Measurements from ENCODE around the gene PIN1. TPM values are rescaled to one million over a fixed set of nuclear protein-coding genes. Genes with fewer than 3 reads are reported as not detected.

Gene PIN1
- total RNA-seq, 2 experiments from 2014 or later: 79.9 to 81.4 TPM

DNA sequence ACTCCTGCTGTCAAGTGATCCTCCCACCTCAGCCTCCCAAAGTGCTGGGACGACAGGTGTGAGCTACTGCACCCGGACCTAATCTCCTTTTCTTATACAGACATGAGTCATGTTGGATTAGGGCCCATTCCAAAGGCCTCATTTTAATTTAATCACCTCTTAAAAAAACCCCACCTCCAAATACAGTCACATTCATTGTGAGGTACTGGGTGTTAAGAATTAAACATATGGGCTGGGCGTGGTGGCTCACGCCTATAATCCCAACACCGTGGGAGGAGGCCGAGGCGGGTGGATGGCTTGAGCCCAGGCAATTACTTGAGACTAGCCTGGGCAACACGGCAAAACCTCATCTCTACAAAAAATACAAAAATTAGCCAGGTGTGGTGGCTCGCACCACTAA, 46.6 kb downstream of the PIN1 start:
- H3K9me3 Mint-ChIP-seq: no peaks in the 10 kb centered on the region
- TF ChIP-seq, protein P1, sequence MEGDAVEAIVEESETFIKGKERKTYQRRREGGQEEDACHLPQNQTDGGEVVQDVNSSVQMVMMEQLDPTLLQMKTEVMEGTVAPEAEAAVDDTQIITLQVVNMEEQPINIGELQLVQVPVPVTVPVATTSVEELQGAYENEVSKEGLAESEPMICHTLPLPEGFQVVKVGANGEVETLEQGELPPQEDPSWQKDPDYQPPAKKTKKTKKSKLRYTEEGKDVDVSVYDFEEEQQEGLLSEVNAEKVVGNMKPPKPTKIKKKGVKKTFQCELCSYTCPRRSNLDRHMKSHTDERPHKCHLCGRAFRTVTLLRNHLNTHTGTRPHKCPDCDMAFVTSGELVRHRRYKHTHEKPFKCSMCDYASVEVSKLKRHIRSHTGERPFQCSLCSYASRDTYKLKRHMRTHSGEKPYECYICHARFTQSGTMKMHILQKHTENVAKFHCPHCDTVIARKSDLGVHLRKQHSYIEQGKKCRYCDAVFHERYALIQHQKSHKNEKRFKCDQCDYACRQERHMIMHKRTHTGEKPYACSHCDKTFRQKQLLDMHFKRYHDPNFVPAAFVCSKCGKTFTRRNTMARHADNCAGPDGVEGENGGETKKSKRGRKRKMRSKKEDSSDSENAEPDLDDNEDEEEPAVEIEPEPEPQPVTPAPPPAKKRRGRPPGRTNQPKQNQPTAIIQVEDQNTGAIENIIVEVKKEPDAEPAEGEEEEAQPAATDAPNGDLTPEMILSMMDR (IDR thresholded peaks at IDR 0.05): no peak
- no peak overlapping the region for H3K27ac Mint-ChIP-seq
- DNase-seq (no peak), ATAC-seq (no peak)
- ChIA-PET POLR2A (no interaction called here), CTCF (no interaction called here)
- no peaks in the 10 kb centered on the region for H3K36me3 Mint-ChIP-seq (ENCODE audit: low read depth)
- H3K4me1 Mint-ChIP-seq (ENCODE audit: low read depth): no peaks in the 10 kb centered on the region
- intact Hi-C loops (cut with micrococcal nuclease): no loop called here
- no peaks in the 10 kb centered on the region for H3K27me3 Mint-ChIP-seq
- H3K4me3 Mint-ChIP-seq: no peak overlapping the region

DNA sequence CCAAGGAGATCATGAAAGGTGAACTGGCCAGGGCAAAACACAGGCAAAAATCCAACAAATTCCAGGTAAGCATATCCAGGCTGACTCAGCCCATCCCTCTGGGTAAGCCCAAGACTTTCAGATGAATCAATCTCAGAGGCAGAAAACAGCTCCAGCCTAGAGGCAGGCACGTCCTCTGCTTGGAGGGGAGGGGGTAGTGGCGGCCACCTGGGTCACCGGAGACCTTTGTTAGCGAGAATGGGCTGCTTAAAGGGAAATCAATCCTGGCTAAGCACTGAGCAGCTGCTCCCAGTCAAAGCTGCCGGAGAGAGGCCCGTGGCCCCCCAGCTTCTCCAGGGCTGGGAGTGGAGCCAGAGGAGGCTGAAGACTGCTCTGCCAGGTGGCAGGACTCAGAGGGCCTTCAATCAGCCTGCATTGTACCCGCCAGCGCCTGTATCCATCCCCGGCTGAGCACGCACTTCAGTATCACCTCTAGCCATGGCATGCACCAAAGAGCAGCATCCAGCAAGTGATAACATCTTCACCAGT, 48.2 kb downstream of the PIN1 start:
- no peak for DNase-seq
- no peak overlapping the region for H3K27ac Mint-ChIP-seq
- H3K9me3 Mint-ChIP-seq: no peaks in the 10 kb centered on the region
- ATAC-seq: no peak
- no peak overlapping the region for H3K4me3 Mint-ChIP-seq
- H3K4me1 Mint-ChIP-seq (ENCODE audit: low read depth): no peaks in the 10 kb centered on the region
- ChIA-PET CTCF (no interaction called here), POLR2A (interaction anchor here (1.5 kb wide), 1 partner anchor 21 kb away, joined by 3 read pairs; no protein-coding TSS in a partner anchor)
- intact Hi-C loops (cut with micrococcal nuclease): no loop called here
- H3K27me3 Mint-ChIP-seq: no peaks in the 10 kb centered on the region
- no peaks in the 10 kb centered on the region for H3K36me3 Mint-ChIP-seq (ENCODE audit: low read depth)
- TF ChIP-seq, protein P1 (IDR thresholded peaks at IDR 0.05): no peak

DNA sequence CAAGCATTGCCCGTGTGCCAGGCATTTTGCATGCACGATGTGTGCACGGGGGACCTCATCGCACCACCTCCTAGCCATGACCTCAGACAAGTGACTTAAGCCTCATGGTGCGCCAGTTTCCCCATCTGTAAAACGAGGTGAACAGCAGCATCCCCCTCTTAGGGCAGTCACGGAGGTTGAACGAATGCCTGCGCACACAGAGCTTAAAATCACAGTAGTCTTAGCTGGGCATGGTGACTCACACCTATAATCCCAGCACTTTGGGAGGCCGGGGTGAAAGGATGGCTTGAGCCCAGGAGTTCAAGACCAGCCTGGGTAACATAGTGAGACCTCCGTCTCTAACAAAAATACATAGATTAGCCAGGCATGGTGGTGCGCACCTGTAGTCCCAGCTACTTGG, 48.6 kb downstream of the PIN1 start:
- ChIA-PET POLR2A (interaction anchor here (0.6 to 1.5 kb wide), 2 partner anchors 22 to 63 kb away, joined by 3 read pairs; no protein-coding TSS in a partner anchor), CTCF (interaction anchor here (1.3 kb wide), 1 partner anchor 144 kb away, joined by 5 read pairs; no protein-coding TSS in a partner anchor)
- H3K9me3 Mint-ChIP-seq: no peaks in the 10 kb centered on the region
- no peaks in the 10 kb centered on the region for H3K4me1 Mint-ChIP-seq (ENCODE audit: low read depth)
- DNase-seq: no peak
- no peak overlapping the region for H3K4me3 Mint-ChIP-seq
- no peak for ATAC-seq
- TF ChIP-seq, protein P1 (IDR thresholded peaks at IDR 0.05): no peak
- intact Hi-C loops (cut with micrococcal nuclease): no loop called here
- H3K27me3 Mint-ChIP-seq: peaks cover 1% of the 10 kb centered on the region
- H3K36me3 Mint-ChIP-seq (ENCODE audit: low read depth): no peaks in the 10 kb centered on the region
- H3K27ac Mint-ChIP-seq: no peak overlapping the region

DNA sequence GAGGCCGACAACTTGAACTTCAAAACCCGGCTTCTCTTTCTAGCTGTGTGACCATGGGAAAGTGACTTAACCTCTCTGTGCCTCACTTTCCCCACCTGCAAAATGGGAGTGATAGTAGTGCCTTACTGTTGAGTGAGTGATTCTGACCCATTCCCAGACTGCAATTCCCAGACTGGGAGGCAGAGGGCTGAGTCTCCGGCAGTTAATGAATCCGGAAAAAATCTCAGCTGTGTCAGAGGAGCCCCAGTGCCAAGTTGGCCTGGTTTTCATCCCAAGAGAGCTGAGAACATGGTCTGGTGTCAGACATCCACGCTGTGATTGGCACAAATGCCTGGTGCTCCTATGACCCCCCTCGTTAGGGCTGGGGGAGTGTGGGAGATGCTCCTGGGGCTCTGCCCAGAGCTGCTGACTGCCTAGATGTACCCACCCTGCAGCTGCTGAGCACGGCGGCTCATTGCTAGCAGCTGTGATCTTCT, 50.0 kb downstream of the PIN1 start:
- TF ChIP-seq, protein P1 (IDR thresholded peaks at IDR 0.05): no peak
- H3K9me3 Mint-ChIP-seq: no peaks in the 10 kb centered on the region
- no peak for ATAC-seq
- CTCF ChIA-PET: interaction anchor here (1.3 to 1.5 kb wide), 2 partner anchors 9 to 143 kb away, joined by 4 to 5 read pairs; no protein-coding TSS in a partner anchor
- no peaks in the 10 kb centered on the region for H3K36me3 Mint-ChIP-seq (ENCODE audit: low read depth)
- H3K27me3 Mint-ChIP-seq: peaks cover 1% of the 10 kb centered on the region
- no peak for DNase-seq
- no peak overlapping the region for H3K4me3 Mint-ChIP-seq
- H3K27ac Mint-ChIP-seq: no peak overlapping the region
- intact Hi-C loops (cut with micrococcal nuclease): no loop called here
- H3K4me1 Mint-ChIP-seq (ENCODE audit: low read depth): no peaks in the 10 kb centered on the region
- POLR2A ChIA-PET: interaction anchor here (0.6 kb wide), 1 partner anchor 64 kb away, joined by 3 read pairs; no protein-coding TSS in a partner anchor

DNA sequence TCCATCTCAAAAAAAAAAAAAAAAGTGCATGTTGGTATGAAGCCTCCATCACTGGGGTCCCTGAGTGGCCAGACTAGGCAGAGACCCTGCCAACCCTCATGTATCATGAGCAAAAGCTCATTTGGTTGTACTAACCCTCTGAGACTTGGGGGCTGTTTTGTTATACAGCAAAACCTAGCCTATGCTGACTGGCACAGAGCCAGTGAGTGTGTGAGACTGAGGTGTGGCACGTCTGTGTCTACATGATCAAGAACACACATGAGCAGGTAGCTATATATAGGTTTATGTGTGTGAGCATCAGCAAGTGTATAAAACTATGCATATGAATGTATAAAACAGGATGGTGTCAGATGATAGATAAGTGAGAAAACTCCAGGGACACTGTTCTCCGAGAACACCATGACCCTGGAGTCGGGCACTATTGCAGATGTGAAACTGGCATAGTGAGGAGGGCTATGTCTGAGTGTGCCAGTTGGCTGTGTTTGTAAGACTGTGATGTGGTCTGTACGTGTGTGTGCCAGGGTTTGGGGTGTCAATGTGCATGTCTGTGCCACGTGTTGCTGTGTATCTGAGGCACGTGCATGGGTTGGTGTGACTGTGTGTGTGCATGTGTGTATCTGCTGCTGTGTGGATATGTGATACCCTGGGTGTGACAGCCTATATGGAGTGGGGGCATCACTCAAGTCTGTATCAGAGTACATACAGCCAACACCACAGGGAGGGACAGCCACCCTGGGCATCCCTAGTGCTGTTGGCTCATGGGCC, 56.7 kb downstream of the PIN1 start:
- ATAC-seq: no peak
- Mint-ChIP-seq H3K36me3 (ENCODE audit: low read depth) (no peaks in the 10 kb centered on the region), H3K27ac (no peak overlapping the region), H3K4me1 (ENCODE audit: low read depth) (peaks cover 3% of the 10 kb centered on the region), H3K9me3 (no peaks in the 10 kb centered on the region), H3K4me3 (no peak overlapping the region), H3K27me3 (peaks cover 1% of the 10 kb centered on the region)
- no peak for DNase-seq
- TF ChIP-seq, protein P1 (IDR thresholded peaks at IDR 0.05): no peak
- ChIA-PET POLR2A (no interaction called here), CTCF (interaction anchor here (1.2 kb wide), 1 partner anchor 136 kb away, joined by 3 read pairs; no protein-coding TSS in a partner anchor)
- intact Hi-C loops (cut with micrococcal nuclease): no loop called here
